Keratinocyte (primary cell): Measurements from ENCODE around the gene FHL3. TPM values are rescaled to one million over a fixed set of nuclear protein-coding genes. Genes with fewer than 3 reads are reported as not detected.

Experiments used
- DNase-seq: peaks from one replicate; pipeline ENCODE4 v3.0.0-alpha.2; 2011; ENCODE audit warnings: low read depth, missing footprints, low spot score
- FAIRE-seq: peaks from 2 replicates; lab custom pipeline; 2011; peaks lifted over from hg19 to GRCh38; lab: Jason Lieb, UNC
- H2AFZ ChIP-seq: 2 replicates; pipeline ENCODE4 v1.6.0; 2012; ENCODE audit warnings: low read length, control low read depth, inconsistent platforms; ENCODE audit not compliant: control insufficient read depth
- H3K27ac ChIP-seq: 2 replicates; pipeline ENCODE4 v1.5.1; 2011; ENCODE audit warnings: low read length; ENCODE audit not compliant: control insufficient read depth, insufficient read depth
- H3K27me3 ChIP-seq: 3 replicates; pipeline ENCODE4 v1.6.0; 2011; ENCODE audit warnings: low read length; ENCODE audit not compliant: control insufficient read depth, insufficient read depth; ENCODE audit errors: extremely low read depth
- H3K36me3 ChIP-seq, 2 experiments: 2 replicates in 1 of 2; 3 replicates in 1 of 2; pipeline ENCODE4 v1.5.1; 2011; ENCODE audit warnings: low read length in 2 of 2, mild to moderate bottlenecking in 1 of 2; ENCODE audit not compliant: control insufficient read depth in 2 of 2, insufficient read depth in 2 of 2; ENCODE audit errors: extremely low read depth in 1 of 2
- H3K4me1 ChIP-seq: 3 replicates; pipeline ENCODE4 v1.5.1; 2011; ENCODE audit warnings: low read length; ENCODE audit not compliant: control insufficient read depth, insufficient read depth; ENCODE audit errors: extremely low read depth
- H3K4me2 ChIP-seq: 3 replicates; pipeline ENCODE4 v1.6.0; 2011; ENCODE audit warnings: low read depth, low read length; ENCODE audit not compliant: control insufficient read depth, insufficient read depth; ENCODE audit errors: extremely low read depth
- H3K4me3 ChIP-seq, 3 experiments: fragments of 200-600 bp in 1 of 3; sonication (generic) in 1 of 3; 2 replicates in 2 of 3; 3 replicates in 1 of 3; pipeline ENCODE4 v1.5.1; 2011 to 2016; ENCODE audit warnings: low read length in 3 of 3, mild to moderate bottlenecking in 3 of 3, control low read depth in 2 of 3, inconsistent platforms in 1 of 3, low read depth in 1 of 3, mixed read lengths in 1 of 3, mixed run types in 1 of 3, moderate library complexity in 1 of 3; ENCODE audit not compliant: control insufficient read depth in 2 of 3, insufficient read depth in 2 of 3; ENCODE audit errors: extremely low read depth in 1 of 3
- H3K79me2 ChIP-seq: 2 replicates; pipeline ENCODE4 v1.6.0; 2012; ENCODE audit warnings: low read length; ENCODE audit not compliant: control insufficient read depth, insufficient read depth
- H3K9ac ChIP-seq: 3 replicates; pipeline ENCODE4 v1.6.0; 2011; ENCODE audit warnings: low read length; ENCODE audit not compliant: control insufficient read depth, insufficient read depth; ENCODE audit errors: extremely low read depth
- H3K9me1 ChIP-seq: 3 replicates; pipeline ENCODE4 v1.6.0; 2011; ENCODE audit warnings: low read length; ENCODE audit not compliant: control insufficient read depth, insufficient read depth; ENCODE audit errors: extremely low read depth
- H3K9me3 ChIP-seq: 2 replicates; pipeline ENCODE4 v1.5.1; 2012; ENCODE audit warnings: low read depth, low read length; ENCODE audit not compliant: control insufficient read depth
- H4K20me1 ChIP-seq: 3 replicates; pipeline ENCODE4 v1.6.0; 2011; ENCODE audit warnings: low read length; ENCODE audit not compliant: control insufficient read depth, insufficient read depth; ENCODE audit errors: extremely low read depth
- EZH2 ChIP-seq: IDR thresholded peaks from one replicate; pipeline ENCODE4 v1.6.1; 2012; ENCODE audit warnings: inconsistent platforms, mild to moderate bottlenecking, low read length, moderate library complexity
- dilution Hi-C: fragments of 300-500 bp; cut with MboI; formaldehyde crosslinking; loops from one replicate; pipeline ENCODE4 v1.7.0; 2020; ENCODE audit warnings: low sequenced_read_pairs; ENCODE audit not compliant: extremely low pct_ligation_motif_present
- polyA plus RNA-seq, 5 experiments: library from polyadenylated mRNA; depleted of rRNA in 3 of 5; stranded (reverse) in 3 of 5; stranded (forward) in 1 of 5; unstranded in 1 of 5; fragments of >200 nt; gene quantifications; 1 replicate in 1 of 5; 2 replicates in 3 of 5; 3 replicates in 1 of 5; pipeline versions ENCODE4 v1.2.1 to v1.2.3, GENCODE V29; 2011 to 2012; ENCODE audit warnings: missing spikeins in 2 of 5, low read depth in 1 of 5, low replicate concordance in 1 of 5
- TF ChIP-seq, protein P1 (sequence below), 3 experiments: IDR thresholded peaks in 1 of 3; conservative IDR thresholded peaks in 1 of 3; optimal IDR thresholded peaks in 1 of 3; 2 replicates in 2 of 3; 3 replicates in 1 of 3; pipeline versions ENCODE3 to v1.5.1; 2011; ENCODE audit warnings: low read length in 3 of 3, mild to moderate bottlenecking in 3 of 3, moderate library complexity in 2 of 3, control low read depth in 1 of 3, inconsistent platforms in 1 of 3; ENCODE audit not compliant: insufficient read depth in 2 of 3; ENCODE audit errors: extremely low read depth in 1 of 3

FHL3 gene
- polyA plus RNA-seq, 1 donor (not counting 4 experiments of a cell fraction or from before 2014, with no cell fraction given) = 5.1 TPM

GRCh38 chr1:37999430-38000232 lies 5.7 kb downstream of the FHL3 start:
- Histone ChIP-seq H3K9ac (peak overlapping the region; percentile 68), H3K9me3 (no peaks in the 10 kb centered on the region), H3K4me2 (peak overlapping the region; percentile 89), H3K4me3 (peak overlapping the region in 2 of 3 experiments; percentile 26 to 46), H3K4me1 (peaks cover 55% of the 10 kb centered on the region), H3K27me3 (no peaks in the 10 kb centered on the region), H3K36me3 (peaks cover 14 to 28% of the 10 kb centered on the region in 2 experiments), H3K9me1 (peaks cover 3% of the 10 kb centered on the region), H2AFZ (no peak overlapping the region), H3K79me2 (peaks cover 51% of the 10 kb centered on the region), H3K27ac (peak overlapping the region; percentile 90), H4K20me1 (no peaks in the 10 kb centered on the region)
- FAIRE-seq = peak; percentile 65
- no peak for DNase-seq
- no peak for TF ChIP-seq EZH2
- TF ChIP-seq, protein P1, sequence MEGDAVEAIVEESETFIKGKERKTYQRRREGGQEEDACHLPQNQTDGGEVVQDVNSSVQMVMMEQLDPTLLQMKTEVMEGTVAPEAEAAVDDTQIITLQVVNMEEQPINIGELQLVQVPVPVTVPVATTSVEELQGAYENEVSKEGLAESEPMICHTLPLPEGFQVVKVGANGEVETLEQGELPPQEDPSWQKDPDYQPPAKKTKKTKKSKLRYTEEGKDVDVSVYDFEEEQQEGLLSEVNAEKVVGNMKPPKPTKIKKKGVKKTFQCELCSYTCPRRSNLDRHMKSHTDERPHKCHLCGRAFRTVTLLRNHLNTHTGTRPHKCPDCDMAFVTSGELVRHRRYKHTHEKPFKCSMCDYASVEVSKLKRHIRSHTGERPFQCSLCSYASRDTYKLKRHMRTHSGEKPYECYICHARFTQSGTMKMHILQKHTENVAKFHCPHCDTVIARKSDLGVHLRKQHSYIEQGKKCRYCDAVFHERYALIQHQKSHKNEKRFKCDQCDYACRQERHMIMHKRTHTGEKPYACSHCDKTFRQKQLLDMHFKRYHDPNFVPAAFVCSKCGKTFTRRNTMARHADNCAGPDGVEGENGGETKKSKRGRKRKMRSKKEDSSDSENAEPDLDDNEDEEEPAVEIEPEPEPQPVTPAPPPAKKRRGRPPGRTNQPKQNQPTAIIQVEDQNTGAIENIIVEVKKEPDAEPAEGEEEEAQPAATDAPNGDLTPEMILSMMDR (optimal IDR thresholded peaks at IDR 0.05 in 1 of 3, IDR thresholded peaks at IDR 0.05 in 1 of 3, conservative IDR thresholded peaks at IDR 0.05 in 1 of 3; ENCODE audit: extremely low read depth in 1 of 3, insufficient read depth in 2 of 3, low read length in 3 of 3) = no peak
- dilution Hi-C loops = no loop called here

- no peak overlapping the region for H3K4me3 ChIP-seq
- H3K79me2 ChIP-seq = peaks cover 44% of the 10 kb centered on the region
- peaks cover 51% of the 10 kb centered on the region for H3K4me1 ChIP-seq
- no peaks in the 10 kb centered on the region for H3K27me3 ChIP-seq
- no peaks in the 10 kb centered on the region for H4K20me1 ChIP-seq
- peaks cover 3% of the 10 kb centered on the region for H3K9me1 ChIP-seq
- TF ChIP-seq, protein P1 (optimal IDR thresholded peaks at IDR 0.05 in 1 of 3, IDR thresholded peaks at IDR 0.05 in 1 of 3, conservative IDR thresholded peaks at IDR 0.05 in 1 of 3; ENCODE audit: extremely low read depth in 1 of 3, insufficient read depth in 2 of 3, low read length in 3 of 3) = no peak
- TF ChIP-seq EZH2 = no peak
- dilution Hi-C loops = no loop called here
- H3K27ac ChIP-seq = peak overlapping the region; percentile 90
- H3K9ac ChIP-seq = peak overlapping the region; percentile 68
- no peaks in the 10 kb centered on the region for H3K9me3 ChIP-seq
- DNase-seq (no peak), FAIRE-seq (no peak)
- peaks cover 14 to 28% of the 10 kb centered on the region in 2 experiments for H3K36me3 ChIP-seq
- peak overlapping the region; percentile 89 for H3K4me2 ChIP-seq
- H2AFZ ChIP-seq = no peak overlapping the region
Measured at GRCh38 chr1:37998913-37999429, 6.3 kb downstream of the FHL3 start.
